ENCODE results near the gene FOXC2. TPM values are rescaled to one million over a fixed set of nuclear protein-coding genes. Genes with fewer than 3 reads are reported as not detected.

FOXC2 gene
- total RNA-seq (2022; extraction: Qiagen RNA extraction; ENCODE audit: low read depth), result 2.1 to 3.4 TPM (median 2.9 TPM) in 5 replicates

DNA sequence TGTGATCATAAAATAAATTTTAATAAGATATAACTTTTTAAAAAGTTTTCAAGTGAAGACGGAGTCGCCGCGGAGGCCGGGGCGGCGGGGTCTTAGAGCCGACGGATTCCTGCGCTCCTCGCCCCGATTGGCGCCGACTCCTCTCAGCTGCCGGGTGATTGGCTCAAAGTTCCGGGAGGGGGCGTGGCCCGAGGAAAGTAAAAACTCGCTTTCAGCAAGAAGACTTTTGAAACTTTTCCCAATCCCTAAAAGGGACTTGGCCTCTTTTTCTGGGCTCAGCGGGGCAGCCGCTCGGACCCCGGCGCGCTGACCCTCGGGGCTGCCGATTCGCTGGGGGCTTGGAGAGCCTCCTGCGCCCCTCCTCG, at the start of gene FOXC2:
TSS of gene FOXC2 (plus strand) at position 229 of the 365 bp plus-strand sequence. CDS start 507 bp downstream, outside the sequence.

DNA sequence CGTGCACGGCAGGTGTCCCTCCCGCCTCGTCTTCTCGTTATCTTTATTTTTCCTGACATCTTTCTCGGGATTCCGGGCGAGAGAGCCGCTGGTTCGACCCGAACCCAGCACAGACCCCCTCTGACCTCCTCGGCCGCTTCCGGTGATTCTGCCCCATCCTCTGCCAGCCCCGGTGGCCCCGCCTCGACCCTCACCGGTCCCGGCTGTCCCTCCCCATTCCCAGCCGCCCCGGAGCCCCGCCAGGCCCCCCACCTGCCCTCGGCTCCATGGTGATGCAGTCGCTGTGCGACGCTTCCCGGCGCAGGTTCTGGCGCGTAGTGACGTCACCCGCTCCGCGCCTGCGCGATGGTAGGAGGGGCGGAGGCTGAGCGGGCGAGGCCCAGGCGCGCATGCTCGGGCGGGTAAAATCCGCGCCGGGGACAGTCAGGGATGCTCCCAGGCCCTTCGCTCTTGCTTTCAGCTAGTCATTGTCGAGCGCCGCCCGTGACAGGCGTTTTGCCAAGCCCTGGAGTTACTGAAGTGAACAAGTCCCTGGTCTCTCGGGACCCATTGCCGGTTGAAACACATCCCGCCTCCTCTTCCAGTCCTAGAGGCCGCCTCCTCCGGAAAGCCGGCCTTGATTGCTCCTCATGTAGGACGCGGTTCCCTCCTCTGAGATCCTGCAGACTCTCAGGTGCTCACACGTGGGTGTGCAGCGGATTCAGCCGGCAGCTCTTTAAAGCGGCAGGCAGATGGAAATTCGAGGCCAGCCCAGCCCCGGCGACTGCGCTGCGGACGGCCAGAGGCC, 11.5 kb upstream of the FOXC2 start, which contains the start of gene MTHFSD:
TSS of gene MTHFSD (minus strand) at position 319 of the 787 bp plus-strand sequence. CDS start at position 268, 51 bp downstream.

DNA sequence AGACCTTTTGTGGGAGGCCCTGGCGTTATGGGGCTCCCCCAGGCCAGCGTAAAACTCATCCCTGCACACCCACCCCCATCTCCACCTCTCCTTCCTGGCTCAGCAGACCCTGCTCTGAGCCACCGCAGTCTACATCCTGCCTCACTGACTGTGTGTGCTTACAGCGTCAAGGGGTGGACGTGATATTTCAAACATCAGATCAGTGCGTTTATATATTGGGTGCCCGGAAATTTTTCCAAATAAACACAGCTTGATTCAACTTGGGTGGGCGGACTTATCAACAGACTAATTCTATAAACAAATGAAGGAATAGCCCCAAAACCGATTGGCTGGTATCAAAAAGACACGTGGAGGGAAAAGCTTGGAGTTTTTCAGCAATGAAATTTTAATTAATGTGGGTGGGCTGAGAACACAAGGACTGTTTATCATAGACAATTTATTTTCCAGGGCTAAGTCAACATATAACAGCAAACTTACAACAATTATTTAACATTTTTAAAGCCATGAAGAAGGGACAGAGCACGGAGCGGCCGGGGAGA, 11.5 kb downstream of the FOXC2 start, which contains the start of gene FOXL1:
TSS of gene FOXL1 (plus strand) at position 489 of the 539 bp plus-strand sequence. CDS start 175 bp downstream, outside the sequence.

Other genes with a start within 250 kb of the FOXC2 start
- 0.03 to 0.05 TPM in 2 of 5 replicates, not detected in the others for gene FOXF1, start 56.3 kb upstream of the FOXC2 start, total RNA-seq (2022; extraction: Qiagen RNA extraction; ENCODE audit: low read depth)
- 10.3 to 10.6 TPM (median 10.5 TPM) in 5 replicates for gene MTHFSD, start 11.6 kb upstream of the FOXC2 start, total RNA-seq (2022; extraction: Qiagen RNA extraction; ENCODE audit: low read depth)
- 0.88 to 1.7 TPM (median 1.1 TPM) in 5 replicates for gene FOXL1, start 11.7 kb downstream of the FOXC2 start, total RNA-seq (2022; extraction: Qiagen RNA extraction; ENCODE audit: low read depth)